GM12878 (cell line): Measurements from ENCODE around the gene OR2A42. TPM values are rescaled to one million over a fixed set of nuclear protein-coding genes. Genes with fewer than 3 reads are reported as not detected.
"Not testable (repeated sequence)": the region's sequence is repeated elsewhere in the genome, so short reads cannot be mapped to it uniquely, and the experiment has no call there.

Experiments
- ATAC-seq: fragments of 200-7000 bp; cut with Tn5 transposase; 3 replicates; pipeline ENCODE4 v1.9.1; 2020; ENCODE audit warnings: mild to moderate bottlenecking, moderate library complexity
- BruUV-seq: library from RNA; stranded (reverse); fragments of 400-500 nt; replicated peaks from 2 replicates; lab custom pipeline; 2021; lab: Mats Ljungman, UMichigan
- CTCF ChIA-PET: fragments of 300-600 bp; sonication (Branson Sonifier 250); formaldehyde crosslinking; extraction: SDS; loops from one replicate; lab custom pipeline; 2021; ENCODE audit warnings: inconsistent platforms; lab: Yijun Ruan, JAX
- POLR2A ChIA-PET: fragments of 350-600 bp; formaldehyde crosslinking; extraction: SDS; loops from one replicate; lab custom pipeline; 2021; ENCODE audit warnings: inconsistent platforms; lab: Charles Lee
- RAD21 ChIA-PET: fragments of 300-600 bp; sonication (Branson Sonifier 250); formaldehyde crosslinking; loops from one replicate; lab custom pipeline; 2023; ENCODE audit warnings: antibody characterized with exemption; ENCODE audit not compliant: unreplicated experiment; lab: Charles Lee
- SMC1A ChIA-PET: fragments of 300-600 bp; sonication (Branson Sonifier 250); formaldehyde crosslinking; loops from one replicate; lab custom pipeline; 2023; ENCODE audit not compliant: unreplicated experiment, uncharacterized antibody; lab: Charles Lee
- DNase-seq: peaks from one replicate; pipeline ENCODE4 v3.0.0-alpha.2; 2011; ENCODE audit warnings: low read depth, low spot score
- FAIRE-seq: peaks from 3 replicates; lab custom pipeline; 2011; peaks lifted over from hg19 to GRCh38; lab: Jason Lieb, UNC
- H2AFZ ChIP-seq: 2 replicates; pipeline ENCODE4 v1.6.0; 2011; ENCODE audit warnings: low read depth, low read length, control low read depth; ENCODE audit not compliant: control insufficient read depth
- H3K27ac ChIP-seq: 2 replicates; pipeline ENCODE4 v1.5.1; 2011; ENCODE audit warnings: control low read depth; ENCODE audit not compliant: control insufficient read depth, insufficient read depth
- H3K27me3 ChIP-seq, 2 experiments: replicated peaks in 1 of 2; 2 replicates each; pipeline versions ENCODE4 v1.6.0 to v1.6.1; 2011; ENCODE audit warnings: low read length in 1 of 2; ENCODE audit not compliant: control insufficient read depth in 2 of 2, insufficient read depth in 2 of 2
- H3K36me3 ChIP-seq, 2 experiments: 2 replicates each; pipeline ENCODE4 v1.5.1; 2011; ENCODE audit warnings: low read length in 1 of 2; ENCODE audit not compliant: control insufficient read depth in 2 of 2, insufficient read depth in 2 of 2
- H3K4me1 ChIP-seq: 2 replicates; pipeline ENCODE4 v1.6.1; 2011; ENCODE audit warnings: mild to moderate bottlenecking, low read length, moderate library complexity, mixed read lengths; ENCODE audit not compliant: control insufficient read depth, insufficient read depth
- H3K4me2 ChIP-seq: 2 replicates; pipeline ENCODE4 v1.6.0; 2011; ENCODE audit warnings: control low read depth; ENCODE audit not compliant: control insufficient read depth, insufficient read depth
- H3K4me3 ChIP-seq: fragments of 200-600 bp; sonication (generic); 2 replicates; pipeline ENCODE4 v1.5.1; 2016
- H3K79me2 ChIP-seq: 2 replicates; pipeline ENCODE4 v1.6.0; 2011; ENCODE audit warnings: low read length; ENCODE audit not compliant: control insufficient read depth, insufficient read depth
- H3K9ac ChIP-seq: 2 replicates; pipeline ENCODE4 v1.8.0; 2011; ENCODE audit warnings: low read length, control low read depth, mixed read lengths; ENCODE audit not compliant: control insufficient read depth, insufficient read depth
- H3K9me3 ChIP-seq: replicated peaks from 3 replicates; pipeline ENCODE4 v1.5.1; 2011; ENCODE audit warnings: mild to moderate bottlenecking, low read length; ENCODE audit not compliant: control insufficient read depth, insufficient read depth
- H4K20me1 ChIP-seq: 2 replicates; pipeline ENCODE4 v1.6.0; 2011; ENCODE audit not compliant: control insufficient read depth, insufficient read depth
- ATF3 ChIP-seq: IDR thresholded peaks from 2 replicates; pipeline ENCODE4 v1.6.1; 2011; ENCODE audit warnings: low read depth, mild to moderate bottlenecking, low read length, moderate library complexity, borderline replicate concordance; ENCODE audit errors: extremely low read depth
- BHLHE40 ChIP-seq, 2 experiments: fragments of 450-650 bp in 1 of 2; IDR thresholded peaks; 2 replicates each; pipeline ENCODE4 v1.6.1; 2011 to 2017; ENCODE audit warnings: low read depth in 2 of 2, borderline replicate concordance in 1 of 2, improper control_type of control experiment in 1 of 2, low read length in 1 of 2, mild to moderate bottlenecking in 1 of 2
- GABPA ChIP-seq: IDR thresholded peaks from 2 replicates; pipeline ENCODE4 v1.6.1; 2014; ENCODE audit warnings: antibody characterized with exemption, low read depth, mild to moderate bottlenecking, inconsistent platforms
- MXI1 ChIP-seq: fragments of 150-350 bp; IDR thresholded peaks from 2 replicates; pipeline ENCODE4 v1.6.1; 2011; ENCODE audit warnings: low read depth, mild to moderate bottlenecking, inconsistent platforms, low read length, improper control_type of control experiment
- NFYA ChIP-seq: IDR thresholded peaks from 2 replicates; pipeline ENCODE4 v1.6.1; 2011; ENCODE audit warnings: low read depth, mild to moderate bottlenecking, low read length, improper control_type of control experiment, borderline replicate concordance
- RCOR1 ChIP-seq: conservative IDR thresholded peaks from 2 replicates; pipeline ENCODE4 v1.6.1; 2012; ENCODE audit warnings: low read depth, low read length, improper control_type of control experiment
- ZBTB4 ChIP-seq: fragments of 450-650 bp; formaldehyde crosslinking; IDR thresholded peaks from 2 replicates; pipeline ENCODE4 v1.4.0; 2022; ENCODE audit warnings: mild to moderate bottlenecking, moderate library complexity
- ZSCAN29 ChIP-seq: fragments of 450-650 bp; IDR thresholded peaks from 2 replicates; pipeline ENCODE4 v1.6.1; 2017; ENCODE audit warnings: mild to moderate bottlenecking, moderate library complexity
- WGBS: methylation state at CpG from one replicate; pipeline ENCODE4 v1.1.6; 2016; ENCODE audit warnings: low lambda C conversion rate; ENCODE audit not compliant: insufficient replicate concordance, insufficient coverage; ENCODE audit errors: missing lambda C conversion rate; 5-methylcytosine and 5-hydroxymethylcytosine counted together
- in situ Hi-C: fragments of 300-500 bp; cut with MboI; formaldehyde crosslinking; loops from 9 replicates; pipeline ENCODE4 v1.14.3; 2018; ENCODE audit warnings: mixed read lengths
- intact Hi-C: fragments of 100-400 bp; cut with micrococcal nuclease; formaldehyde crosslinking; loops from one replicate; pipeline ENCODE4 v1.14.2; 2022; ENCODE audit not compliant: unreplicated experiment
- polyA plus RNA-seq, 11 experiments: library from polyadenylated mRNA; depleted of rRNA in 4 of 11; unstranded in 6 of 11; stranded (reverse) in 5 of 11; fragments of >200 nt; fragmentation: Nextera tagmentation in 4 of 11; fragmentation: Illumina TruSeq in 1 of 11; extraction: Ambion mirVana in 4 of 11; extraction: Trizol in 1 of 11; gene quantifications; 1 replicate in 1 of 11; 2 replicates in 10 of 11; pipeline versions ENCODE4 v1.2.1 to v1.2.3, GENCODE V29; 2011 to 2016; ENCODE audit warnings: inconsistent platforms in 2 of 11, missing spikeins in 2 of 11, low read depth in 1 of 11
- total RNA-seq, 4 experiments: library from RNA; depleted of rRNA in 3 of 4; stranded (reverse); fragments of >200 nt in 3 of 4; fragmentation: Illumina TruSeq in 1 of 4; extraction: Trizol in 1 of 4; gene quantifications; 2 replicates each; pipeline versions ENCODE4 v1.2.1 to v1.2.3, GENCODE V29; 2013 to 2021

The OR2A42 gene
- total and polyA plus RNA-seq, 10 of the 15 experiments (the other 5 are each of a cell fraction or from before 2014, with no cell fraction given), result under 0.01 to 0.42 (median 0.05) TPM; not detected in 4

- ChIA-PET SMC1A (no interaction called here), POLR2A (no interaction called here)
- Histone ChIP-seq H4K20me1 (no peaks in the 10 kb centered on the region), H3K79me2 (no peaks in the 10 kb centered on the region), H3K27ac (no peak overlapping the region), H3K4me1 (no peaks in the 10 kb centered on the region), H3K4me3 (no peak overlapping the region)
- DNase-seq, result no peak
- FAIRE-seq, result no peak
- in situ Hi-C loops, result no loop called here
- no peak for TF ChIP-seq ZSCAN29
- TF ChIP-seq NFYA, result no peak
- TF ChIP-seq GABPA, result no peak
- no peak for TF ChIP-seq MXI1
- TF ChIP-seq ZBTB4, result no peak
- TF ChIP-seq RCOR1, result no peak
- no peak for TF ChIP-seq ATF3
- TF ChIP-seq BHLHE40 (IDR thresholded peaks at IDR 0.05; ENCODE audit: borderline replicate concordance in 1 of 2, low read depth in 2 of 2, low read length in 1 of 2), result no peak
- TF ChIP-seq, all 136 proteins: peak for 0
- intact Hi-C loops, result no loop called here
- no peak overlapping the region for H2AFZ ChIP-seq
- H3K4me2 ChIP-seq, result no peak overlapping the region
- no peak overlapping the region for H3K9ac ChIP-seq
- H3K9me3 ChIP-seq, result no peaks in the 10 kb centered on the region
- WGBS, result 45% methylated on average over 5 of the region's 5 CpGs
- BruUV-seq, result no TSS peak
- no peak for ATAC-seq
- RAD21 ChIA-PET, result no interaction called here
- no peaks in the 10 kb centered on the region for H3K27me3 ChIP-seq
- H3K36me3 ChIP-seq, result no peaks in the 10 kb centered on the region
- CTCF ChIA-PET, result no interaction called here
These were observed 16.1 kb upstream of the OR2A42 start for GRCh38 chr7:144255471-144255897.

- H4K20me1 ChIP-seq, H3K27me3 ChIP-seq, H3K36me3 ChIP-seq, in situ Hi-C loops, H3K79me2 ChIP-seq, POLR2A ChIA-PET, H3K4me1 ChIP-seq, H3K9ac ChIP-seq, ATAC-seq, FAIRE-seq, BruUV-seq, SMC1A ChIA-PET, H3K9me3 ChIP-seq, DNase-seq, RAD21 ChIA-PET, intact Hi-C loops, H3K4me3 ChIP-seq, CTCF ChIA-PET, H3K4me2 ChIP-seq, H3K27ac ChIP-seq, H2AFZ ChIP-seq: not testable (repeated sequence)
- WGBS, result no CpG with 5 or more reads among the region's 4 CpGs
These were observed 12.9 kb upstream of the OR2A42 start for GRCh38 chr7:144252307-144252706.
